Left ventricle myocardium inferior (tissue), 1 donor: ENCODE results near the gene DTX3L. TPM values are rescaled to one million over a fixed set of nuclear protein-coding genes. Genes with fewer than 3 reads are reported as not detected.

Source experiments
- DNase-seq: peaks from one replicate; pipeline ENCODE4 v3.0.0-alpha.2; 2020
- H3K27ac ChIP-seq: fragments of 200-600 bp; replicated peaks from 2 replicates; pipeline ENCODE4 v1.8.0; 2021
- H3K27me3 ChIP-seq: fragments of 200-600 bp; 2 replicates; pipeline ENCODE4 v1.8.0; 2021; ENCODE audit warnings: low read depth
- H3K36me3 ChIP-seq: fragments of 200-600 bp; 2 replicates; pipeline ENCODE4 v1.8.0; 2021
- H3K4me1 ChIP-seq: fragments of 200-600 bp; 2 replicates; pipeline ENCODE4 v1.8.0; 2021
- H3K4me3 ChIP-seq: fragments of 200-600 bp; 2 replicates; pipeline ENCODE4 v1.8.0; 2021; ENCODE audit warnings: mild to moderate bottlenecking, moderate library complexity
- H3K9me3 ChIP-seq: fragments of 200-600 bp; replicated peaks from 2 replicates; pipeline ENCODE4 v1.8.0; 2021
- CTCF ChIP-seq: fragments of 200-600 bp; IDR thresholded peaks from 2 replicates; pipeline ENCODE4 v1.8.0; 2021; ENCODE audit warnings: antibody characterized with exemption, mild to moderate bottlenecking, borderline replicate concordance
- intact Hi-C: fragments of 100-400 bp; cut with micrococcal nuclease; formaldehyde crosslinking; loops from one replicate; pipeline ENCODE4 v1.11.0; 2022
- total RNA-seq: library from RNA; stranded (reverse); fragmentation: NEBNext Ultra II Directional; extraction: Animal tissue kit (Norgen Biotek cat#: 25700); gene quantifications from one replicate; pipeline ENCODE4 v1.2.1, GENCODE V29; 2021
- donor health status: DM: no; HTN: yes; CAD: no; lungs with severe emphysema.

The DTX3L gene
- total RNA-seq, 1 donor from 2014 or later, result 13.6 TPM

GRCh38 chr3:122548619-122549018 is 15.5 kb upstream of the DTX3L start:
- TF ChIP-seq CTCF, result no peak
- Histone ChIP-seq H3K36me3 (peaks cover 92% of the 10 kb centered on the region), H3K27ac (no peak overlapping the region), H3K4me3 (no peak overlapping the region), H3K27me3 (no peaks in the 10 kb centered on the region), H3K4me1 (no peaks in the 10 kb centered on the region), H3K9me3 (no peaks in the 10 kb centered on the region)
- intact Hi-C loops, result no loop called here
- DNase-seq, result no peak

- no peak for TF ChIP-seq CTCF
- no peak overlapping the region for H3K27ac ChIP-seq
- no peaks in the 10 kb centered on the region for H3K4me1 ChIP-seq
- intact Hi-C loops, result no loop called here
- no peak overlapping the region for H3K4me3 ChIP-seq
- no peaks in the 10 kb centered on the region for H3K27me3 ChIP-seq
- peaks cover 94% of the 10 kb centered on the region for H3K36me3 ChIP-seq
- no peaks in the 10 kb centered on the region for H3K9me3 ChIP-seq
- no peak for DNase-seq
These were observed 11.0 kb upstream of the DTX3L start for GRCh38 chr3:122553171-122553570.

GRCh38 chr3:122555275-122556071 is 8.7 kb upstream of the DTX3L start:
- Histone ChIP-seq H3K27ac (no peak overlapping the region), H3K27me3 (no peaks in the 10 kb centered on the region), H3K4me1 (peaks cover 4% of the 10 kb centered on the region), H3K36me3 (peaks cover 88% of the 10 kb centered on the region), H3K9me3 (no peaks in the 10 kb centered on the region), H3K4me3 (no peak overlapping the region)
- DNase-seq, result no peak
- no peak for TF ChIP-seq CTCF
- intact Hi-C loops, result no loop called here

- Histone ChIP-seq H3K4me3 (no peak overlapping the region), H3K36me3 (peaks cover 72% of the 10 kb centered on the region), H3K9me3 (no peaks in the 10 kb centered on the region), H3K4me1 (peaks cover 18% of the 10 kb centered on the region), H3K27ac (no peak overlapping the region), H3K27me3 (no peaks in the 10 kb centered on the region)
- TF ChIP-seq CTCF, result no peak
- no peak for DNase-seq
- intact Hi-C loops, result no loop called here
These were observed 6.8 kb upstream of the DTX3L start for GRCh38 chr3:122557356-122557755.

- TF ChIP-seq CTCF, result no peak
- DNase-seq, result no peak
- Histone ChIP-seq H3K4me1 (peaks cover 31% of the 10 kb centered on the region), H3K4me3 (no peak overlapping the region), H3K27ac (no peak overlapping the region), H3K36me3 (peaks cover 60% of the 10 kb centered on the region), H3K27me3 (no peaks in the 10 kb centered on the region), H3K9me3 (no peaks in the 10 kb centered on the region)
- intact Hi-C loops, result no loop called here
These were observed 5.5 kb upstream of the DTX3L start for GRCh38 chr3:122558605-122559004.
